Thoracic aorta (tissue), 2 donors: ENCODE measurements around the gene ARHGAP4. TPM values are rescaled to one million over a fixed set of nuclear protein-coding genes. Genes with fewer than 3 reads are reported as not detected.

Experiments used
- ATAC-seq: fragments of 150-250 bp; one replicate; pipeline ENCODE4 v1.8.0; 2017; ENCODE audit warnings: low read depth; ENCODE audit not compliant: insufficient number of reproducible peaks, low FRiP score
- DNase-seq: peaks from one replicate; pipeline ENCODE4 v3.0.0-alpha.2; 2020; ENCODE audit warnings: low spot score
- H3K27ac ChIP-seq, 2 donors: fragments of 200-600 bp; sonication (generic); 1 replicate in 1 of 2; 2 replicates in 1 of 2; pipeline ENCODE4 v1.5.1; 2016; ENCODE audit warnings: mild to moderate bottlenecking in 2 of 2, moderate library complexity in 2 of 2
- H3K27me3 ChIP-seq: fragments of 200-600 bp; sonication (generic); replicated peaks from 2 replicates; pipeline ENCODE4 v1.6.0; 2016; ENCODE audit warnings: mild to moderate bottlenecking; ENCODE audit not compliant: insufficient read depth
- H3K36me3 ChIP-seq: fragments of 200-600 bp; sonication (generic); one replicate; pipeline ENCODE4 v1.5.1; 2016
- H3K4me1 ChIP-seq, 2 donors: fragments of 200-600 bp; sonication (generic); 1 replicate in 1 of 2; 2 replicates in 1 of 2; pipeline versions ENCODE4 v1.5.1 to v1.6.0; 2016; ENCODE audit warnings: low read depth in 2 of 2, mild to moderate bottlenecking in 1 of 2; ENCODE audit not compliant: control insufficient read depth in 1 of 2
- H3K4me3 ChIP-seq: fragments of 200-600 bp; sonication (generic); 2 replicates; pipeline ENCODE4 v1.5.1; 2016; ENCODE audit warnings: mild to moderate bottlenecking
- H3K9me3 ChIP-seq: fragments of 200-600 bp; sonication (generic); 2 replicates; pipeline ENCODE4 v1.5.1; 2016
- total RNA-seq, 2 donors: library from RNA; depleted of rRNA; stranded (reverse); fragments of >200 nt; gene quantifications; one replicate each; pipeline versions ENCODE4 v1.1.0 to v1.2.3, GENCODE V29; 2016
- TF ChIP-seq, protein P1 (sequence below): fragments of 200-600 bp; sonication (generic); IDR thresholded peaks from one replicate; pipeline ENCODE4 v1.5.1; 2019; ENCODE audit warnings: antibody characterized with exemption

ARHGAP4 gene
- total RNA-seq, 2 donors from 2014 or later = 31.7 to 92.1 TPM

DNA sequence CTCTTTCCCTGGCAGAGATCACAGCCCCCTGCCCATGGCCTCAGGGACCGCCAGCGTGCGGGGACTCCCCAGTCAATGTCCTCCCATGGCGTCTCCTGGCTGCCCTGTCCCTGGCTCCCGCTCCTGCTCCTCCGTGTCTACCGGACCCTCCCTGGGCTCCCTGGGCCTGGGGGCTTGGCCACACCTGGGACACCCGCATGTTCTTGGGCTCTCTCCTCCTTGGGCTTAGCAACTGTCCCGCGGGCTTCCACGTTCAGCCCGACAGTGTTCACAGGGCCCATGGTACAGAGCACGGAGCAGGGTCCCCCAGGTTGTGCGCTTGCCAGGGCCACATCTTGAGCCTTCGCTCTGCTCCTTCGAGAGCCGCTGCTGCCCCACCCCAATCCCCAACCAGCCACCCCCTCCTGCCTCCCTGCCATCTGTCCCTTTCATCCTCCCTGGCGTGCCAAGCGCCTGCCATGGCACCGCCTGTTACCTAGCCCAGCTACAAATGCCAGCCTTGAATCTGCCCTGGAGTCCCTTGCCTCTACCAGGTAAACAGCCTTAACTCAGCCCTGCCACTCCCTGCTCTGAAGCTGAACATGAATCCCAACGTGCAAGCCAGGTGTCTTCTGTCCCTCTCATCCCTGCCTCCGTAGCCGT lies 17.7 kb downstream of the ARHGAP4 start:
- TF ChIP-seq, protein P1, sequence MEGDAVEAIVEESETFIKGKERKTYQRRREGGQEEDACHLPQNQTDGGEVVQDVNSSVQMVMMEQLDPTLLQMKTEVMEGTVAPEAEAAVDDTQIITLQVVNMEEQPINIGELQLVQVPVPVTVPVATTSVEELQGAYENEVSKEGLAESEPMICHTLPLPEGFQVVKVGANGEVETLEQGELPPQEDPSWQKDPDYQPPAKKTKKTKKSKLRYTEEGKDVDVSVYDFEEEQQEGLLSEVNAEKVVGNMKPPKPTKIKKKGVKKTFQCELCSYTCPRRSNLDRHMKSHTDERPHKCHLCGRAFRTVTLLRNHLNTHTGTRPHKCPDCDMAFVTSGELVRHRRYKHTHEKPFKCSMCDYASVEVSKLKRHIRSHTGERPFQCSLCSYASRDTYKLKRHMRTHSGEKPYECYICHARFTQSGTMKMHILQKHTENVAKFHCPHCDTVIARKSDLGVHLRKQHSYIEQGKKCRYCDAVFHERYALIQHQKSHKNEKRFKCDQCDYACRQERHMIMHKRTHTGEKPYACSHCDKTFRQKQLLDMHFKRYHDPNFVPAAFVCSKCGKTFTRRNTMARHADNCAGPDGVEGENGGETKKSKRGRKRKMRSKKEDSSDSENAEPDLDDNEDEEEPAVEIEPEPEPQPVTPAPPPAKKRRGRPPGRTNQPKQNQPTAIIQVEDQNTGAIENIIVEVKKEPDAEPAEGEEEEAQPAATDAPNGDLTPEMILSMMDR = no peak
- ATAC-seq (no peak), DNase-seq (no peak)
- Histone ChIP-seq H3K27ac (no peak overlapping the region), H3K4me1 (no peaks in the 10 kb centered on the region), H3K27me3 (no peaks in the 10 kb centered on the region), H3K4me3 (no peak overlapping the region), H3K9me3 (no peaks in the 10 kb centered on the region), H3K36me3 (no peaks in the 10 kb centered on the region)

DNA sequence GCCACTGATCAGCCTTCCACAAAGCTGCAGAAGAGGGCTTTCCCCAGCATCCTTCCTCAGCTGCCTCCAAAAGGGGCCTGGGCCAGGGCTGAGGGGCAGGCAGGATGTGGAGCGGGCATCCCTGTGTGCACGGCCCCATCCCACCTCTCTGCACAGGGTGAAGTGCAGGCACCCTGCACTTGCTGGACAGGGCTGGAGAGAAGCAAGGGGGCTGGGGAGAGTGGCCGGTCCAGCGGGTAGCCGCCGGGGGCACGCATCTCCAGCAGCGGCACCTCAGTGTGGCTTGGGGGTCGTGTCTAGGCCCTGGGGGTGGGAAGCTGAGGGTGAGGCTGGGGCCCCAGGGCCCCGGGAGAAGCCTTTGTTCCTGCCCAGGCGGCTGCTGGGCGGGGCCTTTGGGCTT lies 18.6 kb downstream of the ARHGAP4 start:
- H3K27ac ChIP-seq = no peak overlapping the region
- TF ChIP-seq, protein P1 = no peak
- H3K27me3 ChIP-seq = no peaks in the 10 kb centered on the region
- no peak overlapping the region for H3K4me3 ChIP-seq
- no peaks in the 10 kb centered on the region for H3K4me1 ChIP-seq
- no peaks in the 10 kb centered on the region for H3K36me3 ChIP-seq
- ATAC-seq (no peak), DNase-seq (no peak)
- H3K9me3 ChIP-seq = no peaks in the 10 kb centered on the region

DNA sequence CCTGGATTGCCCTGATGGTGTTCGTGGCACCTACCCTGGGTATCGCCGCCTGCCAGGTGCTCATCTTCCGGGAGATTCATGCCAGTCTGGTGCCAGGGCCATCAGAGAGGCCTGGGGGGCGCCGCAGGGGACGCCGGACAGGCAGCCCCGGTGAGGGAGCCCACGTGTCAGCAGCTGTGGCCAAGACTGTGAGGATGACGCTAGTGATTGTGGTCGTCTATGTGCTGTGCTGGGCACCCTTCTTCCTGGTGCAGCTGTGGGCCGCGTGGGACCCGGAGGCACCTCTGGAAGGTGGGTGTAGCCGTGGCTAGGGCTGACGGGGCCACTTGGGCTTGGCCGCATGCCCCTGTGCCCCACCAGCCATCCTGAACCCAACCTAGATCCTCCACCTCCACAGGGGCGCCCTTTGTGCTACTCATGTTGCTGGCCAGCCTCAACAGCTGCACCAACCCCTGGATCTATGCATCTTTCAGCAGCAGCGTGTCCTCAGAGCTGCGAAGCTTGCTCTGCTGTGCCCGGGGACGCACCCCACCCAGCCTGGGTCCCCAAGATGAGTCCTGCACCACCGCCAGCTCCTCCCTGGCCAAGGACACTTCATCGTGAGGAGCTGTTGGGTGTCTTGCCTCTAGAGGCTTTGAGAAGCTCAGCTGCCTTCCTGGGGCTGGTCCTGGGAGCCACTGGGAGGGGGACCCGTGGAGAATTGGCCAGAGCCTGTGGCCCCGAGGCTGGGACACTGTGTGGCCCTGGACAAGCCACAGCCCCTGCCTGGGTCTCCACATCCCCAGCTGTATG lies 19.7 kb downstream of the ARHGAP4 start:
- TF ChIP-seq, protein P1 = no peak
- Histone ChIP-seq H3K4me3 (no peak overlapping the region), H3K27me3 (no peaks in the 10 kb centered on the region), H3K36me3 (no peaks in the 10 kb centered on the region), H3K4me1 (no peaks in the 10 kb centered on the region), H3K27ac (no peak overlapping the region), H3K9me3 (no peaks in the 10 kb centered on the region)
- DNase-seq = no peak
- ATAC-seq = no peak

DNA sequence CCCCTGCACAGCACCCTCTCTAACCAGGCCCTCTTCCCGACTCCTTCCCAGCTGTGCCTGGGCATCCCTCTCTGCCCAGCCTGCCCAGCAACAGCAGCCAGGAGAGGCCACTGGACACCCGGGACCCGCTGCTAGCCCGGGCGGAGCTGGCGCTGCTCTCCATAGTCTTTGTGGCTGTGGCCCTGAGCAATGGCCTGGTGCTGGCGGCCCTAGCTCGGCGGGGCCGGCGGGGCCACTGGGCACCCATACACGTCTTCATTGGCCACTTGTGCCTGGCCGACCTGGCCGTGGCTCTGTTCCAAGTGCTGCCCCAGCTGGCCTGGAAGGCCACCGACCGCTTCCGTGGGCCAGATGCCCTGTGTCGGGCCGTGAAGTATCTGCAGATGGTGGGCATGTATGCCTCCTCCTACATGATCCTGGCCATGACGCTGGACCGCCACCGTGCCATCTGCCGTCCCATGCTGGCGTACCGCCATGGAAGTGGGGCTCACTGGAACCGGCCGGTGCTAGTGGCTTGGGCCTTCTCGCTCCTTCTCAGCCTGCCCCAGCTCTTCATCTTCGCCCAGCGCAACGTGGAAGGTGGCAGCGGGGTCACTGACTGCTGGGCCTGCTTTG lies 20.5 kb downstream of the ARHGAP4 start:
- ATAC-seq = no peak
- H3K4me1 ChIP-seq = no peaks in the 10 kb centered on the region
- H3K27ac ChIP-seq = no peak overlapping the region
- H3K36me3 ChIP-seq = no peaks in the 10 kb centered on the region
- no peaks in the 10 kb centered on the region for H3K9me3 ChIP-seq
- H3K27me3 ChIP-seq = no peaks in the 10 kb centered on the region
- no peak overlapping the region for H3K4me3 ChIP-seq
- TF ChIP-seq, protein P1 = no peak
- DNase-seq = no peak
